SU-DHL-6 (cell line): ENCODE measurements around the gene DNASE1.

Source experiments
- H2AFZ ChIP-seq: fragments of 200-600 bp; sonication (generic); 2 replicates; pipeline ENCODE4 v1.6.1; 2014; ENCODE audit warnings: low read depth, mild to moderate bottlenecking, moderate library complexity, mixed read lengths, antibody characterized with exemption, low read length; ENCODE audit not compliant: severe bottlenecking
- H3F3A ChIP-seq: fragments of 200-600 bp; shearing (Covaris generic); 2 replicates; pipeline ENCODE4 v1.6.0; 2016; ENCODE audit warnings: antibody characterized with exemption, mild to moderate bottlenecking; ENCODE audit not compliant: insufficient read depth
- H3K27ac ChIP-seq: fragments of 200-600 bp; sonication (generic); 2 replicates; pipeline ENCODE4 v1.5.1; 2016; ENCODE audit warnings: low read depth, mild to moderate bottlenecking, low read length, moderate library complexity, mixed read lengths
- H3K27me3 ChIP-seq: fragments of 200-600 bp; sonication (generic), shearing (Covaris generic); 2 replicates; pipeline ENCODE4 v1.6.0; 2014; ENCODE audit warnings: mild to moderate bottlenecking, low read length
- H3K36me3 ChIP-seq: fragments of 200-600 bp; sonication (generic); 2 replicates; pipeline ENCODE4 v1.6.1; 2014; ENCODE audit warnings: mild to moderate bottlenecking, low read length, mixed read lengths
- H3K4me2 ChIP-seq: fragments of 300-600, 200-600 bp; shearing (Covaris generic), sonication (generic); 2 replicates; pipeline ENCODE4 v1.6.0; 2014; ENCODE audit warnings: low read length, low read depth, mild to moderate bottlenecking; ENCODE audit not compliant: poor library complexity, severe bottlenecking
- H3K4me3 ChIP-seq: fragments of 200-600 bp; sonication (generic); 2 replicates; pipeline ENCODE4 v1.5.1; 2014; ENCODE audit warnings: antibody characterized with exemption, low read length, mild to moderate bottlenecking, mixed read lengths; ENCODE audit not compliant: insufficient read depth, poor library complexity, severe bottlenecking
- H3K79me2 ChIP-seq: fragments of 200-600 bp; sonication (generic); 2 replicates; pipeline ENCODE4 v1.6.1; 2014; ENCODE audit warnings: mild to moderate bottlenecking, low read length, moderate library complexity; ENCODE audit not compliant: insufficient read depth
- H3K9ac ChIP-seq: fragments of 200-600 bp; sonication (generic); 2 replicates; pipeline ENCODE4 v1.7.0; 2014; ENCODE audit warnings: mild to moderate bottlenecking, low read length
- H3K9me2 ChIP-seq: fragments of 200-600 bp; sonication (generic); replicated peaks from 2 replicates; pipeline ENCODE4 v1.6.1; 2014; ENCODE audit warnings: low read length; ENCODE audit not compliant: insufficient read depth
- H3K9me3 ChIP-seq: fragments of 200-600 bp; sonication (generic); 2 replicates; pipeline ENCODE4 v1.6.1; 2014; ENCODE audit warnings: low read length, mixed read lengths; ENCODE audit not compliant: insufficient read depth
- H4K20me1 ChIP-seq: fragments of 200-600 bp; sonication (generic); 2 replicates; pipeline ENCODE4 v1.6.1; 2014; ENCODE audit warnings: low read depth, mild to moderate bottlenecking, antibody characterized with exemption, low read length, moderate library complexity, mixed read lengths
- EZH2phosphoT487 ChIP-seq: fragments of 200-600 bp; sonication (generic), shearing (Covaris generic); conservative IDR thresholded peaks from 2 replicates; pipeline ENCODE4 v1.6.1; 2018; ENCODE audit warnings: mild to moderate bottlenecking, antibody characterized with exemption, low read length, moderate library complexity, mixed read lengths
- TF ChIP-seq, protein P1 (sequence below): fragments of 200-600 bp; sonication (generic); IDR thresholded peaks from one replicate; pipeline ENCODE4 v1.5.1; 2017; ENCODE audit warnings: antibody characterized with exemption, mild to moderate bottlenecking, low read length, moderate library complexity; ENCODE audit not compliant: insufficient read depth, poor library complexity, severe bottlenecking

Gene DNASE1

GRCh38 chr16:3625911-3626732 is 28.4 kb upstream of the DNASE1 start:
- peaks cover 58% of the 10 kb centered on the region for H3K79me2 ChIP-seq
- peak overlapping the region; percentile 96 for H3K4me2 ChIP-seq
- peak overlapping the region; percentile 59 for H3K9ac ChIP-seq
- H3K36me3 ChIP-seq = no peaks in the 10 kb centered on the region
- TF ChIP-seq, protein P1, sequence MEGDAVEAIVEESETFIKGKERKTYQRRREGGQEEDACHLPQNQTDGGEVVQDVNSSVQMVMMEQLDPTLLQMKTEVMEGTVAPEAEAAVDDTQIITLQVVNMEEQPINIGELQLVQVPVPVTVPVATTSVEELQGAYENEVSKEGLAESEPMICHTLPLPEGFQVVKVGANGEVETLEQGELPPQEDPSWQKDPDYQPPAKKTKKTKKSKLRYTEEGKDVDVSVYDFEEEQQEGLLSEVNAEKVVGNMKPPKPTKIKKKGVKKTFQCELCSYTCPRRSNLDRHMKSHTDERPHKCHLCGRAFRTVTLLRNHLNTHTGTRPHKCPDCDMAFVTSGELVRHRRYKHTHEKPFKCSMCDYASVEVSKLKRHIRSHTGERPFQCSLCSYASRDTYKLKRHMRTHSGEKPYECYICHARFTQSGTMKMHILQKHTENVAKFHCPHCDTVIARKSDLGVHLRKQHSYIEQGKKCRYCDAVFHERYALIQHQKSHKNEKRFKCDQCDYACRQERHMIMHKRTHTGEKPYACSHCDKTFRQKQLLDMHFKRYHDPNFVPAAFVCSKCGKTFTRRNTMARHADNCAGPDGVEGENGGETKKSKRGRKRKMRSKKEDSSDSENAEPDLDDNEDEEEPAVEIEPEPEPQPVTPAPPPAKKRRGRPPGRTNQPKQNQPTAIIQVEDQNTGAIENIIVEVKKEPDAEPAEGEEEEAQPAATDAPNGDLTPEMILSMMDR = peak; percentile 30
- TF ChIP-seq EZH2phosphoT487 = no peak
- H3F3A ChIP-seq = peaks cover 77% of the 10 kb centered on the region
- no peaks in the 10 kb centered on the region for H4K20me1 ChIP-seq
- no peaks in the 10 kb centered on the region for H3K9me3 ChIP-seq
- peak overlapping the region; percentile 34 for H3K4me3 ChIP-seq
- no peak overlapping the region for H2AFZ ChIP-seq
- H3K27ac ChIP-seq = peak overlapping the region; percentile 99
- H3K27me3 ChIP-seq = no peaks in the 10 kb centered on the region
- H3K9me2 ChIP-seq = no peaks in the 10 kb centered on the region

DNA sequence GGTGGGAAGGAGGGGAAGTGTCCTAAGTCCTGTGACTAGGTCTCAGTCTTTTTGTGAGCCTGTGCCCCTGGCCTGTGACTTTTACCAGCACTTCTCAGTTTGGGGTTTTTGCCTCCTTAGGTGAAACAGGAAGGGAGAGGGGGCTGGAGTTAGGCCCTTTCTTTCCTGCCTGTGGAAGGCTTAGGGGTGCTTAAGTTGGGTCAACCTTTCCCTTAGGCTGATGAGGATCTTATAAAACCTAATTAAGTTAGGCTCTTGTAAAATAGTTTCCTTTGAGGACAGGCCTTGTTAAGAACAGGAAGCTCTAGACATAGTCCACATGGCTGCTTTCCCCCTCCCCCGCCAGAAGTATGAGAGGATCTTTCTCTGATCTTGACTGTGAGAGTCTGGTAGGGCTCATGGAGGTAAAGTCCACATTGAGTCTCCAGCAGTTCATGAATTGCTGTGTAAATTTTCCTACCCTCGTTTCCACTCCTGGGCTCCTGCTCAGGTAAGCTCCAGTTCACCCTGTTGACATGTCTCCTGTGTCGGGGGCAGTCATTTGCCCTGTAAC is 17.0 kb upstream of the DNASE1 start:
- Histone ChIP-seq H3K27me3 (no peaks in the 10 kb centered on the region), H3K4me3 (no peak overlapping the region), H3K79me2 (peaks cover 83% of the 10 kb centered on the region), H4K20me1 (no peaks in the 10 kb centered on the region), H3K9ac (peak overlapping the region; percentile 45), H3K36me3 (no peaks in the 10 kb centered on the region), H3K4me2 (peak overlapping the region; percentile 36), H3F3A (0 out of 2 replicates have a peak, but pooled peaks cover 4% of the 10 kb centered on the region), H3K9me3 (no peaks in the 10 kb centered on the region), H3K9me2 (no peaks in the 10 kb centered on the region), H3K27ac (peak overlapping the region; percentile 69), H2AFZ (peak overlapping the region; percentile 13)
- TF ChIP-seq, protein P1 = no peak
- TF ChIP-seq EZH2phosphoT487 = no peak

DNA sequence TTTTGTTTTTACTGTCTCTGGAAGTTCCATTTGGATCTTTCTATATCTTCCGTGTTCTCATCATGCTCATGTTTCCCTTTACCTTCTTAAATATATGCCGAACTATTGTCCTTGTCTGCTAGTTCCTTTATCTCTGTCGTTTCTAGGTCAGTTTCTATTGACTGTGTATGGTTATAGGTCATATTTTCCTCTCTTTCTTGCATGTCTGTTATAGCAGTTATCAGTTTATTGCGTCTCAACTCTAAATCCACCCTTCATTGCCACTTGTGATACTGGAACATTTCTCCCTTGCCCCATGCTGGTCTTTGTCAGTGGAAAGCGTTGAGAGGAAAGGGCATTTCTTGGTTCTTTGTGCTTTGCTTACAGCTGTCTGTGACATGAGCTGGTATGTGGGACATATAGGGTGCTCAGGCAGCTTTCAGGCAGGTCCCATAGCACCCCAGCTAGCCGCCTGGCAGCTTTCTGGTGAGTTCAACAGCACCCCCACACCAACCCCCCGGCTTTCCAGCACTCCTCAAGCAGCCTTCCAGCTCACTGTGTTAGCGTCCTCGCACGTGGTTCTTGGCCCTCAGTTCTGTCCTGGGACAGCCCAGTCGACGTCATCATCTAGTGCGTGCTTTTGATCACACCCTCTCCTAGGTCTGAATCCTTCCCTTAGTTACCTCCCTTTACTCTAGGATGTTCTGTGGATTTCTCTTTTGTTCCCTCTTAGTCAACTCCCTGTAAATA is 15.4 kb upstream of the DNASE1 start:
- H3K9me3 ChIP-seq = no peaks in the 10 kb centered on the region
- 0 out of 2 replicates have a peak, but pooled peaks cover 4% of the 10 kb centered on the region for H3F3A ChIP-seq
- TF ChIP-seq, protein P1 = no peak
- TF ChIP-seq EZH2phosphoT487 = no peak
- no peaks in the 10 kb centered on the region for H4K20me1 ChIP-seq
- H3K27me3 ChIP-seq = no peaks in the 10 kb centered on the region
- H3K9ac ChIP-seq = no peak overlapping the region
- H3K79me2 ChIP-seq = peaks cover 66% of the 10 kb centered on the region
- no peak overlapping the region for H3K27ac ChIP-seq
- H3K9me2 ChIP-seq = no peaks in the 10 kb centered on the region
- H3K4me2 ChIP-seq = no peak overlapping the region
- no peaks in the 10 kb centered on the region for H3K36me3 ChIP-seq
- no peak overlapping the region for H2AFZ ChIP-seq
- no peak overlapping the region for H3K4me3 ChIP-seq
